Small intestine (tissue), 7 donors: ENCODE measurements around the gene TSEN15. TPM values are rescaled to one million over a fixed set of nuclear protein-coding genes. Genes with fewer than 3 reads are reported as not detected.

Experiments used
- DNase-seq, 2 donors: peaks; one replicate each; pipeline versions ENCODE4 v3.0.0 to v3.0.0-alpha.2; 2013
- FAIRE-seq: peaks from 2 replicates; lab custom pipeline; 2012; peaks lifted over from hg19 to GRCh38; lab: Jason Lieb, UNC
- H3K27ac ChIP-seq, 3 donors: one replicate each; pipeline ENCODE4 v1.5.1; 2013; ENCODE audit warnings: low read length in 2 of 3, mild to moderate bottlenecking in 2 of 3, control low read depth in 1 of 3, inconsistent platforms in 1 of 3, low read depth in 1 of 3, moderate library complexity in 1 of 3
- H3K27me3 ChIP-seq, 3 donors: one replicate each; pipeline ENCODE4 v1.6.1; 2013; ENCODE audit warnings: low read length in 3 of 3, inconsistent platforms in 1 of 3; ENCODE audit not compliant: control insufficient read depth in 3 of 3, insufficient read depth in 3 of 3
- H3K36me3 ChIP-seq, 3 donors: one replicate each; pipeline ENCODE4 v1.6.1; 2013; ENCODE audit warnings: low read length in 3 of 3, inconsistent platforms in 1 of 3, low read depth in 1 of 3, mild to moderate bottlenecking in 1 of 3, moderate library complexity in 1 of 3; ENCODE audit not compliant: control insufficient read depth in 3 of 3, insufficient read depth in 2 of 3
- H3K4me1 ChIP-seq, 3 donors: one replicate each; pipeline ENCODE4 v1.6.1; 2013; ENCODE audit warnings: low read length in 2 of 3, inconsistent platforms in 1 of 3, low read depth in 1 of 3, mild to moderate bottlenecking in 1 of 3, moderate library complexity in 1 of 3; ENCODE audit not compliant: control insufficient read depth in 3 of 3, insufficient read depth in 2 of 3
- H3K4me3 ChIP-seq, 3 donors: one replicate each; pipeline ENCODE4 v1.5.1; 2013; ENCODE audit warnings: low read length in 3 of 3, control low read depth in 1 of 3, inconsistent platforms in 1 of 3, low read depth in 1 of 3, mild to moderate bottlenecking in 1 of 3, moderate library complexity in 1 of 3
- H3K9me3 ChIP-seq, 2 donors: one replicate each; pipeline ENCODE4 v1.6.1; 2013; ENCODE audit warnings: low read depth in 1 of 2, low read length in 1 of 2; ENCODE audit not compliant: control insufficient read depth in 2 of 2, insufficient read depth in 1 of 2
- WGBS, 3 donors: extraction: QIAGEN DNeasy Blood & Tissue Kit; methylation state at CpG; one replicate each; pipeline ENCODE4 v1.1.7; 2013; 5-methylcytosine and 5-hydroxymethylcytosine counted together
- polyA plus RNA-seq, 4 donors: library from polyadenylated mRNA; stranded (reverse) in 3 of 4; unstranded in 1 of 4; fragments of 200-250 nt in 3 of 4; fragments of 120-200 nt in 1 of 4; gene quantifications; one replicate each; pipeline versions ENCODE4 v1.2.1 to v1.2.3, GENCODE V29; 2013
- donor health status: healthy with polysubstance abuse.
- donor health status: control.
- donor health status: control.
- donor health status: Bipolar disorder and iron deficiency.
- donor health status: healthy.

TSEN15 gene
- polyA plus RNA-seq, 4 donors: 7.6 to 25.3 (median 15.4) TPM

GRCh38 chr1:184052194-184052559 is 647 bp downstream of the TSEN15 start:
- H3K9me3 ChIP-seq: no peaks in the 10 kb centered on the region
- no peaks in the 10 kb centered on the region for H3K36me3 ChIP-seq
- H3K4me1 ChIP-seq: peaks cover 0 to 8% (median 5%) of the 10 kb centered on the region in 3 donors
- DNase-seq (no peak), FAIRE-seq (no peak)
- WGBS, 3 donors: 2 to 7% (median 6%) methylated on average over 7 of the region's 7 CpGs
- no peaks in the 10 kb centered on the region for H3K27me3 ChIP-seq
- peak overlapping the region in 2 of 3 donors; percentile 73 to 84 for H3K27ac ChIP-seq
- H3K4me3 ChIP-seq: peak overlapping the region; percentile 88 to 98 (median 96)

- Histone ChIP-seq H3K27ac (no peak overlapping the region), H3K9me3 (no peaks in the 10 kb centered on the region), H3K4me3 (peak overlapping the region in 1 of 3 donors; percentile 98), H3K27me3 (no peaks in the 10 kb centered on the region), H3K4me1 (peaks cover 0 to 8% (median 5%) of the 10 kb centered on the region in 3 donors), H3K36me3 (no peaks in the 10 kb centered on the region)
- 59 to 74% (median 65%) methylated on average over 3 of the region's 3 CpGs for WGBS, 3 donors
- no peak for FAIRE-seq
- DNase-seq: no peak
These were observed 1.2 kb downstream of the TSEN15 start for GRCh38 chr1:184052750-184053149.

- Histone ChIP-seq H3K4me1 (peaks cover 0 to 8% (median 5%) of the 10 kb centered on the region in 3 donors), H3K4me3 (no peak overlapping the region), H3K36me3 (no peaks in the 10 kb centered on the region), H3K27ac (no peak overlapping the region), H3K9me3 (no peaks in the 10 kb centered on the region), H3K27me3 (no peaks in the 10 kb centered on the region)
- DNase-seq: no peak
- no peak for FAIRE-seq
These were observed 2.4 kb downstream of the TSEN15 start for GRCh38 chr1:184053881-184054280.

GRCh38 chr1:184056921-184057555 is 5.5 kb downstream of the TSEN15 start:
- FAIRE-seq: no peak
- 55 to 85% (median 79%) methylated on average over 2 of the region's 2 CpGs for WGBS, 3 donors
- no peaks in the 10 kb centered on the region for H3K27me3 ChIP-seq
- H3K4me1 ChIP-seq: peaks cover 0 to 5% (median 4%) of the 10 kb centered on the region in 3 donors
- peaks cover 0 to 4% (median 0%) of the 10 kb centered on the region in 3 donors for H3K36me3 ChIP-seq
- no peaks in the 10 kb centered on the region for H3K9me3 ChIP-seq
- H3K27ac ChIP-seq: no peak overlapping the region
- no peak overlapping the region for H3K4me3 ChIP-seq
- no peak for DNase-seq

- FAIRE-seq: no peak
These were observed 8.4 kb downstream of the TSEN15 start for GRCh38 chr1:184059887-184060286.

GRCh38 chr1:184060316-184060715 is 8.8 kb downstream of the TSEN15 start:
- Histone ChIP-seq H3K27me3 (no peaks in the 10 kb centered on the region), H3K4me3 (no peak overlapping the region), H3K9me3 (no peaks in the 10 kb centered on the region), H3K36me3 (peaks cover 0 to 4% (median 0%) of the 10 kb centered on the region in 3 donors), H3K4me1 (no peaks in the 10 kb centered on the region), H3K27ac (no peak overlapping the region)
- FAIRE-seq: no peak
- 89 to 96% (median 94%) methylated on average over 3 of the region's 3 CpGs for WGBS, 3 donors
- no peak for DNase-seq

More at GRCh38 chr1:184059887-184060286, 8.4 kb downstream of the TSEN15 start:
- no peak for DNase-seq
- Histone ChIP-seq H3K36me3 (peaks cover 0 to 4% (median 0%) of the 10 kb centered on the region in 3 donors), H3K27ac (no peak overlapping the region), H3K4me3 (no peak overlapping the region), H3K4me1 (no peaks in the 10 kb centered on the region), H3K27me3 (no peaks in the 10 kb centered on the region), H3K9me3 (no peaks in the 10 kb centered on the region)

- Histone ChIP-seq H3K9me3 (no peaks in the 10 kb centered on the region), H3K27ac (no peak overlapping the region), H3K36me3 (peaks cover 0 to 7% (median 0%) of the 10 kb centered on the region in 3 donors), H3K4me1 (no peaks in the 10 kb centered on the region), H3K27me3 (no peaks in the 10 kb centered on the region), H3K4me3 (no peak overlapping the region)
- DNase-seq: no peak
- WGBS, 3 donors: 70 to 83% (median 73%) methylated on average over 2 of the region's 2 CpGs
- no peak for FAIRE-seq
These were observed 10.0 kb downstream of the TSEN15 start for GRCh38 chr1:184061396-184062003.

GRCh38 chr1:184062640-184063286 is 11.2 kb downstream of the TSEN15 start:
- Histone ChIP-seq H3K4me1 (no peaks in the 10 kb centered on the region), H3K4me3 (no peak overlapping the region), H3K27me3 (no peaks in the 10 kb centered on the region), H3K27ac (no peak overlapping the region), H3K9me3 (no peaks in the 10 kb centered on the region), H3K36me3 (peaks cover 0 to 8% (median 0%) of the 10 kb centered on the region in 3 donors)
- no peak for FAIRE-seq
- 90 to 96% (median 92%) methylated on average over 3 of the region's 3 CpGs for WGBS, 3 donors
- no peak for DNase-seq
